Lower leg skin (tissue), 4 donors: ENCODE measurements around the gene MAST4. TPM values are rescaled to one million over a fixed set of nuclear protein-coding genes. Genes with fewer than 3 reads are reported as not detected.
A peak's percentile ranks its signal among the peaks of the same experiment; 100 is the strongest.

Source experiments
- DNase-seq, 2 donors: peaks; one replicate each; pipeline ENCODE4 v3.0.0-alpha.2; 2019; ENCODE audit warnings: low spot score in 2 of 2
- H3K4me3 ChIP-seq: fragments of 200-600 bp; sonication (generic); 2 replicates; pipeline ENCODE4 v1.5.1; 2017; ENCODE audit warnings: mild to moderate bottlenecking, low read depth; ENCODE audit not compliant: poor library complexity, severe bottlenecking
- POLR2A ChIP-seq, 2 donors: fragments of 450-650 bp; IDR thresholded peaks; one replicate each; pipeline ENCODE4 v1.6.1; 2016 to 2017; ENCODE audit warnings: antibody characterized with exemption in 2 of 2, mild to moderate bottlenecking in 1 of 2, moderate library complexity in 1 of 2
- WGBS, 2 donors: methylation state at CpG; one replicate each; pipeline ENCODE4 v1.1.5; 2018; 5-methylcytosine and 5-hydroxymethylcytosine counted together
- intact Hi-C: fragments of 100-400 bp; cut with DNase I; formaldehyde crosslinking; loops from one replicate; pipeline ENCODE4 v1.15.0; 2023; ENCODE audit warnings: low total_unique reads
- total RNA-seq, 4 donors: library from RNA; depleted of rRNA; stranded (reverse); fragments of >200 nt; gene quantifications; one replicate each; pipeline ENCODE4 v1.1.0, GENCODE V29; 2016
- TF ChIP-seq, protein P1 (sequence below), 3 donors: fragments of 450-650 bp; IDR thresholded peaks; one replicate each; pipeline ENCODE4 v1.5.1; 2016; ENCODE audit warnings: antibody characterized with exemption in 3 of 3, mild to moderate bottlenecking in 3 of 3, moderate library complexity in 2 of 3

The MAST4 gene
- total RNA-seq, 4 donors from 2014 or later: 49.0 to 109 (median 55.5) TPM

GRCh38 chr5:67042176-67043003 is 446.2 kb downstream of the MAST4 start:
- H3K4me3 ChIP-seq: no peak overlapping the region
- TF ChIP-seq POLR2A (IDR thresholded peaks at IDR 0.05): no peak
- TF ChIP-seq, protein P1, sequence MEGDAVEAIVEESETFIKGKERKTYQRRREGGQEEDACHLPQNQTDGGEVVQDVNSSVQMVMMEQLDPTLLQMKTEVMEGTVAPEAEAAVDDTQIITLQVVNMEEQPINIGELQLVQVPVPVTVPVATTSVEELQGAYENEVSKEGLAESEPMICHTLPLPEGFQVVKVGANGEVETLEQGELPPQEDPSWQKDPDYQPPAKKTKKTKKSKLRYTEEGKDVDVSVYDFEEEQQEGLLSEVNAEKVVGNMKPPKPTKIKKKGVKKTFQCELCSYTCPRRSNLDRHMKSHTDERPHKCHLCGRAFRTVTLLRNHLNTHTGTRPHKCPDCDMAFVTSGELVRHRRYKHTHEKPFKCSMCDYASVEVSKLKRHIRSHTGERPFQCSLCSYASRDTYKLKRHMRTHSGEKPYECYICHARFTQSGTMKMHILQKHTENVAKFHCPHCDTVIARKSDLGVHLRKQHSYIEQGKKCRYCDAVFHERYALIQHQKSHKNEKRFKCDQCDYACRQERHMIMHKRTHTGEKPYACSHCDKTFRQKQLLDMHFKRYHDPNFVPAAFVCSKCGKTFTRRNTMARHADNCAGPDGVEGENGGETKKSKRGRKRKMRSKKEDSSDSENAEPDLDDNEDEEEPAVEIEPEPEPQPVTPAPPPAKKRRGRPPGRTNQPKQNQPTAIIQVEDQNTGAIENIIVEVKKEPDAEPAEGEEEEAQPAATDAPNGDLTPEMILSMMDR (IDR thresholded peaks at IDR 0.05): no peak
- WGBS, 2 donors: 70 to 75% methylated on average over 12 of the region's 12 CpGs
- no peak for DNase-seq
- intact Hi-C loops: no loop called here

GRCh38 chr5:67043796-67044511 is 447.8 kb downstream of the MAST4 start:
- TF ChIP-seq POLR2A (IDR thresholded peaks at IDR 0.05): no peak
- TF ChIP-seq, protein P1 (IDR thresholded peaks at IDR 0.05): no peak
- 59 to 76% methylated on average over 3 of the region's 3 CpGs for WGBS, 2 donors
- intact Hi-C loops: no loop called here
- DNase-seq: no peak
- H3K4me3 ChIP-seq: no peak overlapping the region

DNA sequence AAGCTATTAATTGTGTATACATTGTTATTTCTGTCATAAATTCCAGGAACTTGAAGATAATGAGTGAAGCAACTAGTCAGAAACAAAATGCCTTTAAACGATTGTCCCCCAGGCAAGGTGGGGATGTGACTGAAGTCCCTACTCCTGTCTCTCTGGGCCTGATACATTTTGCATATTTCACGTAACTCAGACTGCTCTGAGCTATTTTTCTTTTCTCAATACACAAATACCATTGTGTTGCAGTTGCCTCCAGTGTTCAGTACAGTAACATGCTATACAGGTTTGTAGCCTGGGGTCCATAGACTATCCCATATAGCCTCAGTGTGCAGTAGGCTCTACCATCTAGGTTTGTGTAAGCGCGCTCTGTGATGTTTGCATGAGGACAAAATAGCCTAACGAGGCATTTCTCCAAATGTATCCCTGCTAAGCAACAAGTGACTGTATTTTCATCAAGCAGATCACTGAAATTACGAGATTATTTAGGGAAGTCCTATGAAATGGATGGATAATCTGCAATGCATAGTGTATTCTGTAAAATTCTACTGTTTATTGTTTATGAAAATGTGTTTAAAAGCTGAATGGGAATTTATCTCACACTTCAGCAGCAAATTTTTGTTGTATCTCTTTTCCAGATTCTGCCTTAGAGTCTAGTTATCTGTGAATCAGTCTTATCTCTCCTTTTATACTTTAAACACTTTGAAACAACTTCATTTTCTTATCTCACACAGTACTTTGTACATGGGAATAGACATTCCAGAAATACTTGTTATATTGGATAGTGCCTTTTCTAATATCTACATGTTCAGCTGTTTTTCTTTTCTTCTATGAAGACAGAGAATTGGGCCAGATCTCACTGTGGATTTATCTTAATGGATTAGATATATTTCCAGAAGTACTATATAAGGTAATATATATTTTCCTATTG is 449.9 kb downstream of the MAST4 start:
- TF ChIP-seq, protein P1 (IDR thresholded peaks at IDR 0.05): no peak
- TF ChIP-seq POLR2A (IDR thresholded peaks at IDR 0.05): no peak
- intact Hi-C loops: no loop called here
- no peak overlapping the region for H3K4me3 ChIP-seq
- no peak for DNase-seq
- WGBS, 2 donors: 79 to 83% methylated on average over 6 of the region's 6 CpGs

- TF ChIP-seq, protein P1 (IDR thresholded peaks at IDR 0.05): no peak
- no peak for TF ChIP-seq POLR2A (IDR thresholded peaks at IDR 0.05)
- DNase-seq: peak in 1 of 2 donors; percentile 82
- 46 to 57% methylated on average over 1 of the region's 1 CpG for WGBS, 2 donors
- intact Hi-C loops: no loop called here
- no peak overlapping the region for H3K4me3 ChIP-seq
These were observed 451.0 kb downstream of the MAST4 start for GRCh38 chr5:67047160-67047559.

- DNase-seq: no peak
- 62 to 71% methylated on average over 2 of the region's 2 CpGs for WGBS, 2 donors
- H3K4me3 ChIP-seq: no peak overlapping the region
- intact Hi-C loops: no loop called here
- no peak for TF ChIP-seq POLR2A (IDR thresholded peaks at IDR 0.05)
- TF ChIP-seq, protein P1 (IDR thresholded peaks at IDR 0.05): no peak
These were observed 451.4 kb downstream of the MAST4 start for GRCh38 chr5:67047616-67048015.
